Measurements from ENCODE around the gene SCRT2.
"Not testable (repeated sequence)": the region's sequence is repeated elsewhere in the genome, so short reads cannot be mapped to it uniquely, and the experiment has no call there.

- TF ChIP-seq, protein P1, sequence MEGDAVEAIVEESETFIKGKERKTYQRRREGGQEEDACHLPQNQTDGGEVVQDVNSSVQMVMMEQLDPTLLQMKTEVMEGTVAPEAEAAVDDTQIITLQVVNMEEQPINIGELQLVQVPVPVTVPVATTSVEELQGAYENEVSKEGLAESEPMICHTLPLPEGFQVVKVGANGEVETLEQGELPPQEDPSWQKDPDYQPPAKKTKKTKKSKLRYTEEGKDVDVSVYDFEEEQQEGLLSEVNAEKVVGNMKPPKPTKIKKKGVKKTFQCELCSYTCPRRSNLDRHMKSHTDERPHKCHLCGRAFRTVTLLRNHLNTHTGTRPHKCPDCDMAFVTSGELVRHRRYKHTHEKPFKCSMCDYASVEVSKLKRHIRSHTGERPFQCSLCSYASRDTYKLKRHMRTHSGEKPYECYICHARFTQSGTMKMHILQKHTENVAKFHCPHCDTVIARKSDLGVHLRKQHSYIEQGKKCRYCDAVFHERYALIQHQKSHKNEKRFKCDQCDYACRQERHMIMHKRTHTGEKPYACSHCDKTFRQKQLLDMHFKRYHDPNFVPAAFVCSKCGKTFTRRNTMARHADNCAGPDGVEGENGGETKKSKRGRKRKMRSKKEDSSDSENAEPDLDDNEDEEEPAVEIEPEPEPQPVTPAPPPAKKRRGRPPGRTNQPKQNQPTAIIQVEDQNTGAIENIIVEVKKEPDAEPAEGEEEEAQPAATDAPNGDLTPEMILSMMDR (IDR thresholded peaks at IDR 0.05): not testable (repeated sequence)
- not testable (repeated sequence) for TF ChIP-seq EZH2 (IDR thresholded peaks at IDR 0.05)
Measured at GRCh38 chr20:642013-642397, 33.6 kb downstream of the SCRT2 start.

Data from neural progenitor cell (in vitro differentiated cells).